Kidney (tissue), 14 donors: ENCODE results near the gene COPS9. TPM values are rescaled to one million over a fixed set of nuclear protein-coding genes. Genes with fewer than 3 reads are reported as not detected.

Experiments
- DNase-seq, 5 donors: peaks; one replicate each; pipeline ENCODE4 v3.0.0-alpha.2; 2013 to 2020
- FAIRE-seq: peaks from 2 replicates; lab custom pipeline; 2012; peaks lifted over from hg19 to GRCh38; lab: Jason Lieb, UNC
- H3K27ac ChIP-seq, 2 donors: one replicate each; pipeline ENCODE4 v1.7.0; 2013; ENCODE audit warnings: low read depth in 2 of 2, low read length in 2 of 2, inconsistent platforms in 1 of 2
- H3K27me3 ChIP-seq: one replicate; pipeline ENCODE4 v1.7.1; 2013; ENCODE audit warnings: low read length, inconsistent platforms; ENCODE audit not compliant: control insufficient read depth, insufficient read depth
- H3K36me3 ChIP-seq, 3 donors: one replicate each; pipeline versions ENCODE4 v1.7.0 to v1.7.1; 2013; ENCODE audit warnings: low read length in 3 of 3, control low read depth in 1 of 3, inconsistent platforms in 1 of 3; ENCODE audit not compliant: insufficient read depth in 3 of 3, control insufficient read depth in 2 of 3
- H3K4me1 ChIP-seq, 3 donors: one replicate each; pipeline versions ENCODE4 v1.7.0 to v1.7.1; 2013; ENCODE audit warnings: low read length in 3 of 3, inconsistent platforms in 1 of 3, low read depth in 1 of 3; ENCODE audit not compliant: control insufficient read depth in 2 of 3, insufficient read depth in 2 of 3
- H3K4me3 ChIP-seq, 3 donors: one replicate each; pipeline versions ENCODE4 v1.7.0 to v1.8.1; 2013; ENCODE audit warnings: low read length in 3 of 3, control low read depth in 1 of 3, inconsistent platforms in 1 of 3
- H3K9ac ChIP-seq, 3 donors: one replicate each; pipeline versions ENCODE4 v1.7.0 to v1.7.1; 2013; ENCODE audit warnings: low read length in 3 of 3, control low read depth in 1 of 3, inconsistent platforms in 1 of 3
- H3K9me3 ChIP-seq, 3 donors: one replicate each; pipeline versions ENCODE4 v1.7.0 to v1.7.1; 2013; ENCODE audit warnings: low read length in 3 of 3, control low read depth in 1 of 3, inconsistent platforms in 1 of 3; ENCODE audit not compliant: control insufficient read depth in 2 of 3, insufficient read depth in 1 of 3
- intact Hi-C: fragments of 100-400 bp; cut with DNase I; formaldehyde crosslinking; loops from one replicate; pipeline ENCODE4 v1.11.1; 2022
- polyA plus RNA-seq: library from polyadenylated mRNA; stranded (reverse); fragments of 350-450 nt; fragmentation: Illumina TruSeq; extraction: RNeasy Lipid Tissue Mini Kit (QIAGEN cat#74804); gene quantifications from one replicate; pipeline ENCODE4 v1.2.3, GENCODE V29; 2014; ENCODE audit warnings: low read depth, low replicate concordance; ENCODE audit not compliant: insufficient read depth
- total RNA-seq: library from RNA; stranded (reverse); fragmentation: NEBNext Ultra II Directional; extraction: Animal tissue kit (Norgen Biotek cat#: 25700); gene quantifications from one replicate; pipeline ENCODE4 v1.2.1, GENCODE V29; 2021
- TF ChIP-seq, protein P1 (sequence below): IDR thresholded peaks from 3 replicates; pipeline ENCODE4 v1.5.1; 2012; ENCODE audit warnings: mild to moderate bottlenecking, moderate library complexity, borderline replicate concordance; ENCODE audit not compliant: insufficient read depth; ENCODE audit errors: extremely low read depth
- donor health status: control.
- donor health status: control.
- donor health status: control.
- donor health status: control.
- donor health status: control.
- donor health status: DM: yes; HTN: yes; CAD: no.
- donor health status: Normal renal cell carcinoma (clear cell type).

Gene COPS9
- total and polyA plus RNA-seq, 2 donors from 2014 or later, result 119 to 310 TPM

DNA sequence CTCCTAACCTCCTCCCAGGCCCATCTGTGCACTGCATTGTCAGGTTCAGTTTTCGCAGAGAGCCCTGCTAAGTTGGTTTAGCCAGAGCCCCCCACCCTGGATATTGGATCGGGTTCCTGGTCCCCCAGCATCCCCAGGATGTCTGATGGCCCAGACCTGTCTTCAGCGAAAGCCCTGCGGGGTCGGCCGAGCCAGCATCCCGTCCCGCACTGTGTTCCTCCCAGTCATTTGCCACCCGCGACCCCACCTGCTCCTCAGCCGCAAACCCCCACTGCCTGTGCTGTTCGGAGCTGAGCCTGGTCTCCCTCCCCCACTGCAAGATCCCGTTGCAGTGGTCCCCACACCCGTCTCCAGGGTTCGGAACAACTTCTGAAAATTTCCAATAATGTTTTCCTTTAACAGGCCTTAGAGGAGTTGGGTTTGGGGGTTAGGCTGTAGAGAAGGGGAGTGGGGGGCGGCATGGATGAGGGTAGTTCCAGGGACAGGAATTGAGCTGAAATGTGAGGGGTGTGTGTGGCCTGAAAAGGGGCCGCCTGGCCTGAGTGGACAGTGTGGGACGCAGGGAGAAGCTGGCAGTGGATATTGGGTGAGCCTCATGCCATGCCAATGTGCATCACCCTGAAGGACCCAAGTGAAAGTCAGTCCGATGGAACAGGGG, 1.6 kb upstream of the COPS9 start:
- Histone ChIP-seq H3K4me3 (no peak overlapping the region), H3K9ac (no peak overlapping the region), H3K27ac (no peak overlapping the region), H3K36me3 (peaks cover 0 to 6% (median 5%) of the 10 kb centered on the region in 3 donors), H3K9me3 (no peaks in the 10 kb centered on the region), H3K4me1 (peaks cover 0 to 11% (median 8%) of the 10 kb centered on the region in 3 donors), H3K27me3 (no peaks in the 10 kb centered on the region)
- TF ChIP-seq, protein P1, sequence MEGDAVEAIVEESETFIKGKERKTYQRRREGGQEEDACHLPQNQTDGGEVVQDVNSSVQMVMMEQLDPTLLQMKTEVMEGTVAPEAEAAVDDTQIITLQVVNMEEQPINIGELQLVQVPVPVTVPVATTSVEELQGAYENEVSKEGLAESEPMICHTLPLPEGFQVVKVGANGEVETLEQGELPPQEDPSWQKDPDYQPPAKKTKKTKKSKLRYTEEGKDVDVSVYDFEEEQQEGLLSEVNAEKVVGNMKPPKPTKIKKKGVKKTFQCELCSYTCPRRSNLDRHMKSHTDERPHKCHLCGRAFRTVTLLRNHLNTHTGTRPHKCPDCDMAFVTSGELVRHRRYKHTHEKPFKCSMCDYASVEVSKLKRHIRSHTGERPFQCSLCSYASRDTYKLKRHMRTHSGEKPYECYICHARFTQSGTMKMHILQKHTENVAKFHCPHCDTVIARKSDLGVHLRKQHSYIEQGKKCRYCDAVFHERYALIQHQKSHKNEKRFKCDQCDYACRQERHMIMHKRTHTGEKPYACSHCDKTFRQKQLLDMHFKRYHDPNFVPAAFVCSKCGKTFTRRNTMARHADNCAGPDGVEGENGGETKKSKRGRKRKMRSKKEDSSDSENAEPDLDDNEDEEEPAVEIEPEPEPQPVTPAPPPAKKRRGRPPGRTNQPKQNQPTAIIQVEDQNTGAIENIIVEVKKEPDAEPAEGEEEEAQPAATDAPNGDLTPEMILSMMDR, result no peak
- intact Hi-C loops, result no loop called here
- no peak for FAIRE-seq
- DNase-seq, result peak in 1 of 5 donors; percentile 67

- DNase-seq, result no peak
- intact Hi-C loops, result no loop called here
- TF ChIP-seq, protein P1, result no peak
Observed at GRCh38 chr2:240136671-240137292, 677 bp upstream of the COPS9 start.

DNA sequence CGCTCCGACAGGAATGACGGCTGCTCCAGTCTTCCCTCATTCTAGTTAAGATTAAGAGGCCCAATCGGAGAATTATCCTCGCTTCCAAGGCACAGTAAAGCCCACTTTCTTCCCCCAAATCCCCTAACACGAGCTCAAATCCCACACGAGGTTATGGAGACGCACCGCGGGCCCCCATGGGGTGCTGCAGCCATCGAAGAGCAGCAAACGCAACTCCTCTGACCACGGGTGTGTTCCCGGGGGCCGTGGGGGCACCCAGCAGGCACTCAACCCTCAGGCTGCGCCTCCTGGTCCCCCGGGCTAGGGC, 446 bp downstream of the COPS9 start:
- H3K4me3 ChIP-seq, result peak overlapping the region; percentile 47 to 85 (median 55)
- peaks cover 0 to 11% (median 8%) of the 10 kb centered on the region in 3 donors for H3K4me1 ChIP-seq
- TF ChIP-seq, protein P1, result no peak
- peaks cover 0 to 19% (median 12%) of the 10 kb centered on the region in 3 donors for H3K36me3 ChIP-seq
- peak overlapping the region; percentile 11 to 64 (median 61) for H3K9ac ChIP-seq
- FAIRE-seq (no peak), DNase-seq (no peak)
- H3K27ac ChIP-seq, result no peak overlapping the region
- H3K27me3 ChIP-seq, result no peaks in the 10 kb centered on the region
- no peaks in the 10 kb centered on the region for H3K9me3 ChIP-seq
- intact Hi-C loops, result no loop called here

More at GRCh38 chr2:240136671-240137292, 677 bp upstream of the COPS9 start:
- H3K9me3 ChIP-seq, result no peaks in the 10 kb centered on the region
- H3K27ac ChIP-seq, result no peak overlapping the region
- no peaks in the 10 kb centered on the region for H3K27me3 ChIP-seq
- peak overlapping the region in 1 of 3 donors; percentile 69 for H3K9ac ChIP-seq
- FAIRE-seq, result no peak
- H3K4me3 ChIP-seq, result peak overlapping the region; percentile 34 to 85 (median 70)
- peaks cover 0 to 11% (median 8%) of the 10 kb centered on the region in 3 donors for H3K4me1 ChIP-seq
- peaks cover 0 to 10% (median 8%) of the 10 kb centered on the region in 3 donors for H3K36me3 ChIP-seq
